Renal pelvis (tissue), 4 donors: ENCODE measurements around the gene CFAP54. TPM values are rescaled to one million over a fixed set of nuclear protein-coding genes. Genes with fewer than 3 reads are reported as not detected.

Experiments
- DNase-seq: peaks from one replicate; pipeline ENCODE4 v3.0.0-alpha.2; 2013
- polyA plus RNA-seq, 3 donors: library from polyadenylated mRNA; unstranded; fragments of 120-200 nt; gene quantifications; one replicate each; pipeline ENCODE4 v1.2.1, GENCODE V29; 2013; ENCODE audit not compliant: insufficient read length in 3 of 3

Gene CFAP54
- polyA plus RNA-seq, 3 donors = 2.1 to 4.7 (median 2.7) TPM

GRCh38 chr12:96743606-96744005, 254.2 kb downstream of the CFAP54 start:
- DNase-seq = peak; percentile 7

- DNase-seq = no peak
These were observed 260.6 kb downstream of the CFAP54 start for GRCh38 chr12:96749999-96750398.

- no peak for DNase-seq
These were observed 262.2 kb downstream of the CFAP54 start for GRCh38 chr12:96751626-96752025.

- DNase-seq = no peak
These were observed 262.8 kb downstream of the CFAP54 start for GRCh38 chr12:96752211-96752610.

GRCh38 chr12:96766232-96766631, 276.9 kb downstream of the CFAP54 start:
- DNase-seq = no peak

DNA sequence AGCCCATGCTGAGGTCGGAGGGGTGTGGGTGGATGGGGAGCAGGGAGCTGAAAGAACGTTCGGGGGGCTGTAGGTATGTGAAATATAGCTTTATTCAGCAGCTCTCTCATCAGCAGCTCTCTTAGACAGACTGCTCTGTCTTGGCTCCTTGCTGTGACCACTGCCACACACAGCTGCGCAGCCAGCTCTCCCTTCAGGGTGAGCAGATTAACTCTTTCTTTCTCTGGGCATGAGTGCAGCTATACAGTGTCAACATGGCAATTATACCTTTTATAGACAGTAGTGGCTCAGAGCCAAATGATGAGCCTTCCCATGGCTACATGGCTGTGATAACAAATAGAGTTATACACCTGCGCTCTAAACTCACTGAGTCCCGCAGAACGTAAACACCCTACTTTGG, 280.0 kb downstream of the CFAP54 start:
- no peak for DNase-seq

DNA sequence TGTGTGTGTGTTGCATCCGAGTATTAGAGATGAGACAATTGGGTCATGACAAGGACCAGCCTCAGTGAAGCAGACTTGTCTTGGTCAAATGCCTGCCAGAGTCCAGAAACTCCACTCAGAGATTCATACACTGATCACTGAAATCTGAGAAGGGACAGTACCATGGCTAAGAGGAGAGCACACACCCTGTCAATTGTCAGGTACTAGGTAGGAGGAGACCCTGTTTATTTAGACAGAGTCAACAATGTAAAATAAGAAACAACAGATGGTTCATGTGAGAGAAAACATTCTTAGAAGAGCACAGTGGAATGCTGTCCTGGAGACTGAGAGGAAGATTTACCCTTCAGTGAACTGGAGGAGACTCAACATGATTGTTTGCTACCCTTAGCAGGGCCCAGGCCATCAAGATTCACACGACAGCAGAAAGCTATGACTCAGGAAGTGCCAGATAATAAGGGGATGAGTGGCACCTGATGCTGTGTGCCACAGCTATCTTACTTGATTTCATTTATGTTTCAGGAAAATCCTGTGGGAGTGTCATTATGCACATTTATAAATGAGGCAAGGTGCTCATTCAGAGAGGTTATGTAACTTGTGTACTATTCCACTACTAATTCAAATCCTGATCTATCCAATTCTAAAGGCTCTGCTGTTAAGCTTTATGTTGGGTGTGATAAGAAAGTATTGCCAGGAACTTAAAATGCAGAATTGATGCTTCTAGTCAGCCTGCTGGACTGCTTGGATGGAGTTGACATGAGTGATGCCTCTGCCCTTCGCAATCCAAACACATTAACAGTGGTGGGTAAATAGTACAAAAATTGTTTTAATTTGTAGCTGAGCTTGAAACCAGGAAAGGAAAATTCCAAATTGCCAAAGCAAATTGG, 281.1 kb downstream of the CFAP54 start:
- DNase-seq = peak; percentile 2

DNA sequence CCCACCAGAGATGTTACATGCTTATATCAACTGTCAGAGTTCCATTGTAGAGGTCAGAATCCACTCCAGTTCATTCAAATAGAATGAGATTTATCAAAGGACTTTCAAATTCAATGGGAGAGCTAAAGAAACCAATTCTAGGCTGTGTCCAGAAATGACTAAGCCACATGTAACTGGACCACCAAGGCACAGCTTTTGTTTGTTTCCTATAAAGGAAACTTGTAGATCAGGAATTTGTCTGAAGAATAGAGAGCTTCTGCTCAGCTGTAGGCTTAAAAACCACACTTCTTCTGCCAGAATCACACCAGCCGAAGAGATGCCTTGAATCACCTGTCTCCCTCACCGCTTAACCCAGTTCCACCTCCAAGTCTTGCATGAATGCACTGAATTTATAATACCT, 283.7 kb downstream of the CFAP54 start:
- no peak for DNase-seq

- DNase-seq = no peak
These were observed 285.3 kb downstream of the CFAP54 start for GRCh38 chr12:96774496-96775256.

GRCh38 chr12:96776908-96777307, 287.5 kb downstream of the CFAP54 start:
- no peak for DNase-seq

- DNase-seq = no peak
These were observed 291.0 kb downstream of the CFAP54 start for GRCh38 chr12:96780330-96780729.

DNA sequence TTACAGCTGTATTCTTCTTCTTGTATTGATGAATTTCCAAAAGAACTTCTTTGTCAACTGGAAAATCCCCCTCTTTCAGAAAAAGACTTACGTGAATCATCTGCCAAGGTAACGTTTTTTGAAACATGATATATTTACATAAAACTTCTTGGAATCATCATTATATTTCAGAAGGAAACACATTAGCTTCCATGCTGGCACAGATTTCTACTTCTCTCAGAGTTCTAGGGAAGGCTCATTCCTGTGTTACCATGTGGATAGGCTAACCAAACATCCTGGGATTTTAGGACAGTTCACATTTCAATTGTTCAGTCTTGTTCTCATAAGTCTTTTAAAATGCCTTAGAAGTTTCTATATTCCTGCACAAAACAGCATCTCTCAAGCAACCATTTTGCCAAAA, 297.4 kb downstream of the CFAP54 start:
- DNase-seq = no peak

DNA sequence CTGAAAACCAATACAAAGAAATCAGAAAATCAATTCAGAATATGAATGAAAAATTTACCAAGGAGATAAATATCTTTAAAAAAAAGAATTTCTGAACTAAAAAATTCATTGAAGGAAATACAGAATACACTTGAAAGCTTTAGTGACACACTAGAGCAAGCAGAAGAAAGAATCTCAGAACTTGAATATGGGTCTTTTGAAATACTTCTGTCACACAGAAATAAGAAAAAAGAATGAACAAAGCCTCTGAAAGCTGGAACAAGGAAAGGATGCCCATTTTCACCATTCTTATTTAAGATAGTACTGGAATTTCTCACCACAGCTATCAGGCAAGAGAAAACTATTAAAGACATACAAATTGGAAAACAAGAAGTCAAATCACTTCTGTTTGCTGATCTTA, 314.6 kb downstream of the CFAP54 start:
- DNase-seq = no peak

DNA sequence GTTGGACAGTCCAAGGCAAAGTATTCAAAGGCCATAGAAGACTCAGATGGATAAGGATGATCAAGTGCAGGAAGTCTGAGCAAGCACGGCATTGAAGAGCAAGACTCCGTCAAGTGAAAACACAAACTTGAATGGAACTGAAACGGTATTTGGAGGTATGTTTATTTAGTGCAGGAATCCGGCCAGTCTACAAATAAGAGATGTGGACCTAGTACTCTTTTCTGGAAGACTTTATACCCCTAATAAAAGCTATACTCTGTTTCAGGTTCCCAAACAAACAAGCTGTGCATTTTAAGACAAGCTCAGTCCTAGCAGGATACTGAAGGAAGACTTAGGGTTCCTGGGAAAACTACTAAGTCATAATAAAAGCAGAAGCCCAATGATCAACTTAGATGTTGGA, 316.9 kb downstream of the CFAP54 start:
- no peak for DNase-seq

- no peak for DNase-seq
These were observed 318.4 kb downstream of the CFAP54 start for GRCh38 chr12:96807741-96808140.

- no peak for DNase-seq
These were observed 319.2 kb downstream of the CFAP54 start for GRCh38 chr12:96808587-96808986.

- DNase-seq = no peak
These were observed 320.1 kb downstream of the CFAP54 start for GRCh38 chr12:96809522-96809921.

GRCh38 chr12:96810057-96810456, 320.7 kb downstream of the CFAP54 start:
- DNase-seq = no peak

GRCh38 chr12:96810477-96810876, 321.1 kb downstream of the CFAP54 start:
- DNase-seq = no peak

- no peak for DNase-seq
These were observed 321.7 kb downstream of the CFAP54 start for GRCh38 chr12:96811083-96811482.

GRCh38 chr12:96812153-96812552, 322.8 kb downstream of the CFAP54 start:
- no peak for DNase-seq

DNA sequence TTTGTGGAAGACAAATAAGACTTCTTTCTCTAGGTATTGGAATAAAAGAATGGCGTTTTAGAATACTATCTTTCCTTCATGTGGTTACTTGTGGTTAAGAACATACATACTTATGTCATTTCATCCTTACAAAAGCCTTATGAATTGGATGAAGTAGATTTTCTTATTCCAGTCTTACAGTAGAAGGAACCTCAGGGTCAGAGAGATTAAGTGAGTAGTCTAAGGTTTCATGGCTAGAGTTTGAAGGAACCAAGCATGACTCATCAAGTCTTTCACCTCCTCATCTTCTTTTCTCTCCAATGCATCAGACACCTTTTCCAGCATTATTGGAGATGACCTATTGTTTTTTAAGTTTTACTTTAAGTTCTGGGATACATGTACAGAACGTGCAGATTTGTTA, 324.8 kb downstream of the CFAP54 start:
- no peak for DNase-seq

GRCh38 chr12:96821592-96821991, 332.2 kb downstream of the CFAP54 start:
- DNase-seq = no peak
